GM19463 (cell line): ENCODE data around the gene MAP3K20.
A peak's percentile ranks its signal among the peaks of the same experiment; 100 is the strongest.
"Not testable (repeated sequence)": the region's sequence is repeated elsewhere in the genome, so short reads cannot be mapped to it uniquely, and the experiment has no call there.

ENCODE experiments used
- ATAC-seq: cut with Tn5 transposase; IDR thresholded peaks from one replicate; pipeline ENCODE4 v1.9.1; 2021; ENCODE audit warnings: mild to moderate bottlenecking, moderate library complexity; ENCODE audit not compliant: unreplicated experiment

Gene MAP3K20

GRCh38 chr2:173264151-173264550 lies 188.5 kb downstream of the MAP3K20 start:
- ATAC-seq, result no peak

GRCh38 chr2:173264603-173265366 lies 189.1 kb downstream of the MAP3K20 start:
- ATAC-seq, result peak; percentile 96

- ATAC-seq, result no peak
Observed at GRCh38 chr2:173271135-173271534, 195.5 kb downstream of the MAP3K20 start.

- no peak for ATAC-seq
Observed at GRCh38 chr2:173271825-173272224, 196.2 kb downstream of the MAP3K20 start.

GRCh38 chr2:173272849-173273248 lies 197.2 kb downstream of the MAP3K20 start:
- ATAC-seq, result no peak

- no peak for ATAC-seq
Observed at GRCh38 chr2:173278794-173279526, 203.3 kb downstream of the MAP3K20 start.

- ATAC-seq, result no peak
Observed at GRCh38 chr2:173279527-173279868, 203.9 kb downstream of the MAP3K20 start.

GRCh38 chr2:173280853-173281252 lies 205.2 kb downstream of the MAP3K20 start:
- no peak for ATAC-seq

GRCh38 chr2:173281898-173282297 lies 206.3 kb downstream of the MAP3K20 start:
- ATAC-seq, result not testable (repeated sequence)

GRCh38 chr2:173282795-173283545 lies 207.3 kb downstream of the MAP3K20 start:
- no peak for ATAC-seq

- peak; percentile 87 for ATAC-seq
Observed at GRCh38 chr2:173286153-173286809, 210.6 kb downstream of the MAP3K20 start.

- no peak for ATAC-seq
Observed at GRCh38 chr2:173287594-173287993, 211.9 kb downstream of the MAP3K20 start.

- no peak for ATAC-seq
Observed at GRCh38 chr2:173288561-173288960, 212.9 kb downstream of the MAP3K20 start.

- no peak for ATAC-seq
Observed at GRCh38 chr2:173290046-173290445, 214.4 kb downstream of the MAP3K20 start.

GRCh38 chr2:173290518-173290917 lies 214.9 kb downstream of the MAP3K20 start:
- ATAC-seq, result no peak

- ATAC-seq, result no peak
Observed at GRCh38 chr2:173291412-173291811, 215.8 kb downstream of the MAP3K20 start.

GRCh38 chr2:173296235-173296634 lies 220.6 kb downstream of the MAP3K20 start:
- no peak for ATAC-seq

- no peak for ATAC-seq
Observed at GRCh38 chr2:173298536-173299097, 223.0 kb downstream of the MAP3K20 start.

- ATAC-seq, result no peak
Observed at GRCh38 chr2:173299764-173300163, 224.1 kb downstream of the MAP3K20 start.

- no peak for ATAC-seq
Observed at GRCh38 chr2:173300458-173300857, 224.8 kb downstream of the MAP3K20 start.

- not testable (repeated sequence) for ATAC-seq
Observed at GRCh38 chr2:173301549-173301948, 225.9 kb downstream of the MAP3K20 start.
